ENCODE data around the gene TUBB4B.

Gene TUBB4B

DNA sequence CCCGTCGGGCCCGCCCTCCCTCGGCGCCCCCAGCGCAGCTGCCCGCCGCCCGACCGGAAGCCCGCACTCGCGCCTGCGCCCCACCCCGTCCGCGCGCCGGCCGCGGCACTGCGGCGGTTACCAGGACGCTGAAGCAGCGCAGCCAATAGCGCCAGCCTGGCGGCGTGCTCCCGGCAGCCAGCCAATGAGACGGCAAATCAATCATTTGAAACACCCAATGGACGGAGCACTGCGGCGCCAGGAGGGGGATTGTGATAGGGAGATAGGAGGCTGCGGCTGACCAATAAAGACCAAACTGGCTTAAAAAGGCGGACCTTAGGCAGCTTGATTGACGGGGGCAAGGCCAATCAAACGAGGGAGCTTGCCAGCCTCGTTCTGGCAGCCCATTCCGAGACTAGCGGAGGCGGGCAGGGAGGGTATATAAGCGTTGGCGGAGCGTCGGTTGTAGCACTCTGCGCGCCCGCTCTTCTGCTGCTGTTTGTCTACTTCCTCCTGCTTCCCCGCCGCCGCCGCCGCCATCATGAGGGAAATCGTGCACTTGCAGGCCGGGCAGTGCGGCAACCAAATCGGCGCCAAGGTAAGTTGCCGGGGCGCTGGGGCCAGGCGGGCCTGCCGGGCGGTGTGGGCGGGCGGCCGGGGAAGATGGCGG lies at the start of gene TUBB4B:
Gene TUBB4B, plus strand, starts transcription at position 447 of the 649 bp plus-strand sequence. Its CDS starts 74 bp downstream, at position 521.
- peaks cover 12% of the 10 kb centered on the region for H3K36me3 ChIP-seq (ENCODE audit: insufficient read depth, low read length)
- H3K9me3 ChIP-seq (ENCODE audit: control insufficient read depth, insufficient read depth, low read length): no peaks in the 10 kb centered on the region
- H3K9ac ChIP-seq (ENCODE audit: low read depth, low read length): peak within 1 kb of the TSS; percentile 94
- H3K4me1 ChIP-seq (ENCODE audit: insufficient read depth, low read length): peaks cover 29% of the 10 kb centered on the region; the same call in 1 of the 2 replicates

DNA sequence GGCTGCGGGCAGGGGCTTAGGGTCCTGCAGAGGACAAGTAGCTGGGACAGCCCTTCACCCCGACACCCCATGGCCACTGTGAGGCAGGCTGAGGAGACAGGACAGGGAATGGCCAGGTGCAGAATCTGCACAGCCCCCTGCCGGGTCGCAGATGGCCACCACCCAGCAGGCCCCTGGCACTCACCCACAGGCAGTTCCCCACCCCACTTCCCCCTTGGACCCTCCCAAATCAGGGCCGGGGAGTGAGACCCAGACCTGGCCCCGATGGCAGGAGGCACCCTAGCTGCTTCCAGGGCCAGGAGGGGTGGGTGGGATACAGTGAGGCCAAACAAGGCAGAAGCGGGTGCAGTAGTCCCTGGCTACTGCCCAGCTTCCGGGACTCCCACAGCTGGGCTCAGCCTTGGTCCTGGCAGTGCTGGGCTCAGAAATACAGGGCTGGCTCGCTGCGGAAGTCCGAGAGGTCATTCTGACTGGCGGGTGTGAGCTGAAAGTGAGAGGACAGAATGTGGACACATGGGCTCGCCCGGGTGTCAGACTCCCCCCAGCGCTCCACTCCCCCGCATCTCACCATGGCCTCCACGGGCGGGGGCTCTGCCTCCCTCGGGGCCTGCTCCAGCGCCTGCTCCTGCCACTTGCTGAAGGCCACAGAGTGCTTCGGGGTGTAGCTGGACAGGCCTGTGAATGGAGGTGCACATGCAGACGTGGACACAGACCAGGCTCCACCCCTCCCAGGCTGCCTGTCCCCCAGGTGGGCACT lies 49.2 kb upstream of the TUBB4B start:
- no peaks in the 10 kb centered on the region for H3K36me3 ChIP-seq (ENCODE audit: insufficient read depth, low read length)
- no peak overlapping the region for H3K9ac ChIP-seq (ENCODE audit: low read depth, low read length)
- no peaks in the 10 kb centered on the region for H3K9me3 ChIP-seq (ENCODE audit: control insufficient read depth, insufficient read depth, low read length)
- peaks cover 6% of the 10 kb centered on the region; the same call in 1 of the 2 replicates for H3K4me1 ChIP-seq (ENCODE audit: insufficient read depth, low read length)

DNA sequence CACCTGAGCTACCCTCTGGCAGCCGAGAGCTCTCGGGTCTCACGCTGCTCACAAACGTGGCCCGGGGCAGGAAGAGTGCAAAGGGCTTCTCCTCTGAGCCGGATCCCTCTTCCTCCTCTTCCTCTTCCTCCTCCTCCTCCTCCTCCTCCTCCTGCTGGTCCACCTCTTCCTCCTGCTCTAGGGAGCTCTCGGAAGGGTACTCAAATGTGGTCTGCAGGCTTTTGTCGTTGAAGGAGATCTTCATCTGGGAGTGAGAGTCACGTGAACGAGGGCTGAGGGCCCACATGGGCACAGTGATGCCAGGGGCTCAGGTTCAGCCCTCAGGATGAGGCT lies 48.7 kb upstream of the TUBB4B start:
- no peaks in the 10 kb centered on the region for H3K36me3 ChIP-seq (ENCODE audit: insufficient read depth, low read length)
- H3K9me3 ChIP-seq (ENCODE audit: control insufficient read depth, insufficient read depth, low read length): no peaks in the 10 kb centered on the region
- H3K4me1 ChIP-seq (ENCODE audit: insufficient read depth, low read length): peaks cover 6% of the 10 kb centered on the region; the same call in 1 of the 2 replicates
- H3K9ac ChIP-seq (ENCODE audit: low read depth, low read length): no peak overlapping the region

DNA sequence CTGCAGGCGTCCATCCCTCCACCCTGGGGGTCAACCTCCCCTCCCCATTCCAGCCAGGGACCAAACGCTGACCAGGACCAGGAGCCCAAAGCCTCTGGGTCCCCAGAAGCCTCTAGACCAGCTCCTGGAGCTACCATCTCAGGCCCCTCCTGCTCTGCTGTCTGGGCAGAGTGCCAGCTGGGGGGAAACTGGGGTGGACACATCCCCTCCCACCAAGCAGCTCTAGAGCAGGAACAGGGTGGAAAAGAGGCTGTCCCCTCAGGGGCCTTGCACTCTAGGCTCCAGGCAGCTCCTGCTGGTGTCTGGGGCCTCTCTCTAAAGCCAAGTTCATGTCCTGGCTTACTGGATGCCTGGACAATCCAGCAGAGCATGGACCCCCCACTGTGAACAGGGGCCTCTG lies 48.2 kb upstream of the TUBB4B start:
- H3K36me3 ChIP-seq (ENCODE audit: insufficient read depth, low read length): no peaks in the 10 kb centered on the region
- no peak overlapping the region for H3K9ac ChIP-seq (ENCODE audit: low read depth, low read length)
- peaks cover 6% of the 10 kb centered on the region; the same call in 1 of the 2 replicates for H3K4me1 ChIP-seq (ENCODE audit: insufficient read depth, low read length)
- H3K9me3 ChIP-seq (ENCODE audit: control insufficient read depth, insufficient read depth, low read length): no peaks in the 10 kb centered on the region

DNA sequence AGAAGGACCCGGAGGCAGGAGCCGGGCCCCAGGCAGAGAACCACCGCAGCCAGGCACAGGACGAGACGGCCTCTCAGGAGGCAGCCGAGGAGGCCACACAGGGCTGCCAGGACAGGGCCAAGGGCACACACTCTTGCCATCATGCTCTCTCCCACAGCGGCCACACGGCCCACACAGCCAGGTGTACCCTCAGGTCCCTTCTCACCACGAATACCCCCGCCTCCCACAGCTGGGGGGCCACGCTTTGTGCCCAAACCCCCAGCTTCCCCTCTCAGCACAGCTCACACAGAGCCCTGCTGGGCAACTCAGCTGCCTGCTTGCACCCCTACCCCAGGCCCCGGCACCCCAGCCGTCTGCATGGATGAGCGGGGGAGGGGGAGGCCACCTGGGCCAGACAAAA lies 47.3 kb upstream of the TUBB4B start:
- H3K4me1 ChIP-seq (ENCODE audit: insufficient read depth, low read length): peaks cover 6% of the 10 kb centered on the region; the same call in 1 of the 2 replicates
- no peak overlapping the region for H3K9ac ChIP-seq (ENCODE audit: low read depth, low read length)
- no peaks in the 10 kb centered on the region for H3K36me3 ChIP-seq (ENCODE audit: insufficient read depth, low read length)
- H3K9me3 ChIP-seq (ENCODE audit: control insufficient read depth, insufficient read depth, low read length): no peaks in the 10 kb centered on the region

DNA sequence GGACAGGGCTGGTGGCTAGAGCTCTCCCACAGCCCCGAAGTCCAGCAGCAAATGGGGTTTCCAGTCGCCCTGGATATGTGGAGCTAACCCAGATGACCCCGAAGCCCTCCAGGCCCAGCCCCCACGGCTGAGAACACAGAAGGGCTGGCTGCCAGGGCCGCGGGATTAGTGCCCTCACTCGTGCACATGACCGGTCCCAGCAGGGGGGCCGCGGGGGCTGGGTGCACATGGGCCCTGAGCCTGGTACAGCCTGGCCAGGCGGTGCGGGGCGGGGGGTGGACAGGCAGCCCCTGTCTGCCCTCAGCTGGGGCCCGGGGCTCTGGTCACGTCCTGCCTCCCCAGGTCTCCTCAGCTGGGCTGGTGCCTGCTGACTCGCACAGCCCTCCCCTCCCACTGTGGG lies 46.7 kb upstream of the TUBB4B start:
- H3K9me3 ChIP-seq (ENCODE audit: control insufficient read depth, insufficient read depth, low read length): no peaks in the 10 kb centered on the region
- no peak overlapping the region for H3K9ac ChIP-seq (ENCODE audit: low read depth, low read length)
- peaks cover 3% of the 10 kb centered on the region; the same call in 1 of the 2 replicates for H3K4me1 ChIP-seq (ENCODE audit: insufficient read depth, low read length)
- H3K36me3 ChIP-seq (ENCODE audit: insufficient read depth, low read length): no peaks in the 10 kb centered on the region

DNA sequence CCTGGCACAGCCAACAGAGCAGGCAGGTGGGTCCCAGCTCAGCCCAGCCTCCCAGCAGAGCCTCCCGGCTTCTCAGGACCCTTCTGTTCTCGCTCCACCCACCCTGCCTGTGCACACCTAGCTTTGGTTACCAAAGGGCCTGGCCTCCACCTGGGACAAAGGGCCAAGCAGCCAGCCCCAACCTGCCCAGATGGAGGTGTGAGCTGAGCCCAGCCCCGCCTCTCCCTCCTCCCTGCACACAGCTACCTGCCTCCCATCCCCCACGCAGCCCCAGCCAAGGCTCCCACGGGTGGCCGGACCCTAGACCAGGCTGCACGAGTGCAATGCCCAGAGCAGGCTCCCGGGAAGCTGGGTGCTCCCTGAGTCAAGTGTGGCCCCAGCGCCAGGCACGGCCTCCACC lies 46.2 kb upstream of the TUBB4B start:
- no peaks in the 10 kb centered on the region; the same call in 1 of the 2 replicates for H3K4me1 ChIP-seq (ENCODE audit: insufficient read depth, low read length)
- no peaks in the 10 kb centered on the region for H3K36me3 ChIP-seq (ENCODE audit: insufficient read depth, low read length)
- no peak overlapping the region for H3K9ac ChIP-seq (ENCODE audit: low read depth, low read length)
- no peaks in the 10 kb centered on the region for H3K9me3 ChIP-seq (ENCODE audit: control insufficient read depth, insufficient read depth, low read length)

DNA sequence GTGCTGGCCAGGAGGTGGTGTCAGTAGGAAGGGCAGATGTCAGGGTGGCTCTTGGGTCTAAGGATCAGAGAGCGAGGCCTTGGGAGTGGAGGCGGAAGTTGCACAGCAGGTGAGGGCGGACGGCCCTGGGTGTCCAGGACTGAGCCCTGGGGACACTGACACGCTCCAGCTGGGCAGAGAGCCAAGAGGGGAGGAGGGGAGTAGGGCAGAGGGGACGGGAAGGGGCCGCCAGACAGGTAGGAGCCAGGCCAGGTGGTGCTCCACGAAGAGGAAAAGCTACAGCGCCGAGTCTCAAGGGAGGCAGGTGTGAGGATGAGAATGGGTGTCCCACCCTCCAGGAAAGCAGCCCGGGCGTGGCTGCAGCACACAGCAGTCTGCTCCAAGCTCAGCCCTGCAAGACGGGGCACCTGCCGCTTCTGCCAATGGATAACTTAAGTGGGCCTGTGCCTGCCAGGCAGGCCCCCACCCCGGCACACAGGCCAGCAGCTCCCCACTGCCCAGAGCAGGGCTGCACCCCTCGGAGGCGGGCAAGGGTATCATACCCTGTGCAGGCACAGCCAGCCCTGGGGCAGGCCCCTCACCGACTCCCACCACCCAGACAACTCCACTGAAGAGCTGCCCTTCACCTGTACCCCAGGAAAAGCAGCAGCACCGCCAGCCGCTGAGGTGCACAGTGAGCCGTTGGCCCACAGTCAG lies 45.4 kb upstream of the TUBB4B start:
- H3K4me1 ChIP-seq (ENCODE audit: insufficient read depth, low read length): no peaks in the 10 kb centered on the region; the same call in 1 of the 2 replicates
- no peaks in the 10 kb centered on the region for H3K9me3 ChIP-seq (ENCODE audit: control insufficient read depth, insufficient read depth, low read length)
- H3K9ac ChIP-seq (ENCODE audit: low read depth, low read length): no peak overlapping the region
- H3K36me3 ChIP-seq (ENCODE audit: insufficient read depth, low read length): no peaks in the 10 kb centered on the region

DNA sequence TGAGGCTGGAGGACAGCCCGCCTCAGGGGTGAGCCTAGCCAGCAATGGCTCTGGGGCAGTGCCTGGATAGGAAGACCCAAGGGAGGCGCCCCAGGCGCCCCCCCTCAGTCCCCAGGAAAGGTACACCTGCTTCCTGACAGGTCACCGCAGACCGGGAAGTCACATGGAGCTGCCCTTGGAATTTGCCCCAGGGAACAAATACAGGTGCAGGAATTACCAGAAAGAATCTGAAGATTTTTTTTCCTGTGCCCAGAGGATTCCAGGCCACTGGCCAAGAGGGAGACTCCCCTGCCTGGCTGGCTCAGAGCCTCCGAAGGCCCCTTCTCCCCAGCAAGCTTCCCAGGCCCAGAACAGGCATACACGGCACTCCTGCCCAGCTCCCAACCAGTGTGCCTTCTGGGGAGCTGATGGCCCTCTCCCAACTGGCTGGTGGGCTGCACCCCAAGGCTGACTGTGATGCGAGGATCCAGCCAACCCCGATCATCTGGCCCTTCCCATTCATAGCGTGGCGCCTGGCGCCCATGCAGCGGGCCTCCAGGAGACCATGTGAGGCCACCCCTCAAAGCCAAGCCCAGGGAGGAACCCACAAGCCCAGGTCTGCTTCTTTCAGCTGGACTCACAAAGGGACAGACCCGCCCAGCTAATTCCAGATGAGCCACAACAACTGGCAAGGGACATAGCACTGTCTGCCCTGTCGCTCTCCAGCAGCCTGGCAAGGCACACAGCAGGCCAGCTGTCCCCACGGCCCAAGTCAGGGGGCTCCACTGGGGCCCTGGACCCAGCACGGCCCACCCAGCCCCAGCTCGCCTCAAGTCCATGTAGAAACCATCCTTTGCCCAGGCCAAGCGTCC lies 42.8 kb upstream of the TUBB4B start:
- no peak overlapping the region for H3K9ac ChIP-seq (ENCODE audit: low read depth, low read length)
- H3K4me1 ChIP-seq (ENCODE audit: insufficient read depth, low read length): no peaks in the 10 kb centered on the region; the same call in 1 of the 2 replicates
- H3K36me3 ChIP-seq (ENCODE audit: insufficient read depth, low read length): no peaks in the 10 kb centered on the region
- H3K9me3 ChIP-seq (ENCODE audit: control insufficient read depth, insufficient read depth, low read length): no peaks in the 10 kb centered on the region

DNA sequence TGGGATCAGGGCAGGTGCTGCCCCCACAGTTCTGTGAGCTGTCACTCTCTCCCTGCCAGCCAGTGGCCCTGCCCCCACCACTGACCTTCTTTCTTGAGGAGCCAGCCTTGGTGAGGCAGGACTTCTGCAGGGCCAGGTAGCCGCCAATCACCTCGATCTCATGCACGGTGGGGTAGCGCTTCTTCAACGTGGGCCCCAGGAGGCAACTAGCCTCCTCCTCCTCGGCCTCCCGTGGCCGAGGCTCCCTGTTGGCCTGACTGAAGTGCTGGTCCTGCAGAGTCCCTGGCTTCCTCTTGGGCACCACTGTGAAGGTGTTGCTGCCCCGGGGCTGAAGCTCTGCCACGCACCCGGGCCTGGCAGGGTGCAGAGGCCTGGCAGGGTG lies 42.2 kb upstream of the TUBB4B start:
- peak overlapping the region; percentile 32; the same call in 1 of the 2 replicates for H3K9ac ChIP-seq (ENCODE audit: low read depth, low read length)
- H3K4me1 ChIP-seq (ENCODE audit: insufficient read depth, low read length): peaks cover under 1% of the 10 kb centered on the region; the same call in 1 of the 2 replicates
- no peaks in the 10 kb centered on the region for H3K9me3 ChIP-seq (ENCODE audit: control insufficient read depth, insufficient read depth, low read length)
- H3K36me3 ChIP-seq (ENCODE audit: insufficient read depth, low read length): no peaks in the 10 kb centered on the region

DNA sequence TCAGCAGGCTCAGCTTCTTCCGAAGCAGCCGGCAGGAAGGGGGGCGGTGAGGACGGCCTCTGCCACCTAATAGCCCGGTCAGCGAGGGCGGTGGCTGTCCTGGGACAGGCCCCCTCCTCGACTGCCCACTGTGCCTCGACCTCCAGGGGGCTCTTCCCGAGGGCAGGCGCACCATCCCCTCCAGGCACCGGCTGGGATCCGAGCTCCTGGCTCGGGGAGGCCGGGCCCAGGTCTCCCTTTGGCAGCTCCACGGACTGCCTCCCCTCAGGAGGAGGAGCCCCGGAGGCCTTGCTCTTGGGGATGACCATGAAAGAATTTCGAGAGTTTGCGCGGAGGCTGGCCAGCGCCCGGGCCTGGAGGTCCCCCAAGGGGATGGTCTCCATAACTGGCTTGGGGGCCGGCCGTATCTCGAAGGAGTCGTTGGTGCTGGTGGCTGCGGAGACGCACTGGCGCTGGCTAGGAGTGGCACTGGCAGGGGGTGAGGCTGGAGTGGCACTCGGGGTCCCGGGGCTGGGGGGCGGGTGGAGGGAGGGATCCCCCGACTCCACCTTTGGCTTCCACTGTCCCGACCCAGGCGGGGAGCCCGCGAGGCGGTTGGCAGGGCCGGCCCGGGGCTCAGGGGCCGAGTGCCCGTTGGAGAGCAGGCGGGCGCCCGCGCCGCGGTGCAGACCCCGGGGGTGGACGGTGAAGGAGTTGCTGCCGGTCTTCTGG lies 41.5 kb upstream of the TUBB4B start:
- Histone ChIP-seq H3K9me3 (ENCODE audit: control insufficient read depth, insufficient read depth, low read length) (no peaks in the 10 kb centered on the region), H3K36me3 (ENCODE audit: insufficient read depth, low read length) (no peaks in the 10 kb centered on the region), H3K4me1 (ENCODE audit: insufficient read depth, low read length) (peaks cover 6% of the 10 kb centered on the region), H3K9ac (ENCODE audit: low read depth, low read length) (peak overlapping the region; percentile 32; the same call in 1 of the 2 replicates)

DNA sequence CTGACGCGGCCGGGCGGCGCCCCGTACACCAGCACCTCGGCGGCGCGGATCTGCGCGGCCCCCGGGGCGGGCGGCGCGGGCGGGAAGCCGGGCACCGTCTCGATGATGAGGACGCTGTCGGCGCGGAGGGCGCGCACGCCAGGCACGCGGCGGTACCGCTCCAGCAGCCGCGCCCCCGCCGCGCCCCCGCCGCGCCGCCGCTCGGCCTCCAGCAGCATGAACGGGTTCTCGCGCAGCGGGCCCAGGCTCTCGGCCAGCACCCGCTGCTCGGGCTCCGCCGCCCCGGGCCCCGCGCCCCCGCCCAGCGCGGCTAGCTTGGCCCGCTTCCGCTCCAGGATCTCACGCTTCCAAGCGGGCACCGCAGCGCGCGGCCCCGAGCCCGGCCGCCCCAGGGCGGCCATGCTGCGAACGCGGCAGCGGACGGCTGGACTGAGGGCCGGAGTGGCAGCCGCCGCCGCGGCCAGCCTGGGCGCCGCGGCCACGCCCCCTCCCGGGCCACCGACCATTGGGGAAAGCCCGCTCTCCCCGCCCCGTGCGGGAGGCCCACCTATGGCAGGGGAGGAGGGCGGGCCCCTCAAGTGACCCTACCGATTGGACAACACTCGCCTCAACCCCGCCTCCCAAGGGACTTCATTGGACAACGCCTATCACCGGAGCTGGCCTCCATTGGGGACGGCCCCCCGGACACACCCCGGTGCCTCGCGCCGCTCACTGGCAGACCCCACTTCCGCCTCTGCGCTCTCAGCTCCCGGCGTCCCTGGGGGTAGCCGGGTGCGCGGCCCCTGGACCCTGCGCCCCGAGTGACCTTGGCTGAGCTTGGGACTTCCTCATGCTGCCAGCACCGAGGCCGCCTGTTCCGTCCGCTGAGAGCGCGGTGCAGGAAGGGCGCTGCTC lies 40.5 kb upstream of the TUBB4B start, which contains the start of gene TPRN:
Gene TPRN, minus strand, starts transcription at position 431 of the 894 bp plus-strand sequence. Its CDS starts 30 bp downstream, at position 401.
- Histone ChIP-seq H3K9me3 (ENCODE audit: control insufficient read depth, insufficient read depth, low read length) (no peaks in the 10 kb centered on the region), H3K4me1 (ENCODE audit: insufficient read depth, low read length) (peaks cover 6% of the 10 kb centered on the region), H3K36me3 (ENCODE audit: insufficient read depth, low read length) (no peaks in the 10 kb centered on the region), H3K9ac (ENCODE audit: low read depth, low read length) (peak within 1 kb of the TSS; percentile 69)

Measured in ES-I3 (cell line).